ENCODE results near the gene UFD1.

Gene UFD1

DNA sequence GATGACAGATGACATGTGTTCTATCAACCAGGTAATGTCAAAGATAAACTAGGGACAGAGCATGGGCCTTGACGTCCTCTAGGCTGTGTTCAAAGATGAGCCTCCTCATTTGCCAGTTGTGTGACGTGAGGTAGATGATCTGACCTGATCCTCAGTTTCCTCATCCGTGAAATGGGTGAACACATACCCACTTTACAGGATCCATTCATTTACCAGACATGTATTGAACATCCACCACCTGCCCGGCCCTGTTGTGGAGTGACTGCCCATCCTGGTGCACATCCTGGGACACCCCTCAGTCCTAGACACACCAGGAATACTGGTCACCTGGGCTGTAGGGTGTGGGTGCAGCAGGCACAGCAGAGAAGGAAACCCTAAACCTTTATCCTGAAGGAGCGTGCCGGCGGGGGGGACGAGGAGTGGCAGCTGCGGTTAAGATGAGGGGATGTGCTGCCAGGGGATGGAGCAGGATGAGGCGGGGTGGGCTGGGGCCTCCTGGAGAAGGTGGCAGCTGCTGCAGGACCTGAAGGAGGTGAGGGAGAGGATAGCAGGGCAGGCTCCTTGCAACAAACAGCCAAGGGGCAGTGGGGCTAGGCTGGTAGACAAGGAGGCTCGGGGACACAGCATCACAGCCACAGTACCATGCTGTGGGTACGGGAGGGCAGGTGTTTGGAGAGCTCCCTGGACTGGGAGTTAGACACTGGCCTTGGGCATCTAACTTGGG, 36.8 kb upstream of the UFD1 start:
- no peak for DNase-seq

DNA sequence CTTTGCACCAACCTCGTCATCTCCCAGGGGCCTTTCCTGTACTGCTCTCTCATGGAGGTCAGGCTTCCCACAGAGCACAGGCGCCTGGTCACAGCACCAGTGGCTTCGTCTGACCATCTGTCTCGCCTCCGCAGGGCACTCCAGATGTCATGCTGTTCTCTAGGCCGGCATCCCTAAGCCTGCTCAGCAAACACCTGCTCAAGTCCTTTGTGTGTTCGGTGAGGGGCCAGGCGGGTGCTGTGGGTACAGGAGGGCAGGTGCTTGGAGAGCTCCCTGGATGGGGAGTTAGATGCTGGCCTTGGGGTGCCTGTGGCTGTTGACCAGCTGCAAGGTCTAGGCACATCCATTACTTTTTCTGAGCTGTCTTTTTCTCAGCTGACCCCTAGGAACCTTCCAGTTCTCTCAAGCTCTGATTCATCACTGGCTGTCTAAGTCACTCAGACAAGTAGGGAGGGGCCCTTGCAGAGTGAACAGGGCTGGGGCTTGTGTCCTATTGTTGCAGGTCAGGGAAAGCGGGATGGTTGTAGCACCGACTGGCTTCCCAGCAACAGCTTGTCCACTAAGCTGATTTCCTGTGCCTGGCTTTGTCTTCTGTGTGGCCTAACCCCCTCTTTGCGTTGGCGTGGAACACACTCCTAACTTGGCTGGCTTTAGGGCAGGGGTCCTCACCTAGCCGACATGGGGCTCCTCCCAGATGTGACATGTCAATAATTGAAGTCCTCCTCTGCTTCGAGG, 36.0 kb upstream of the UFD1 start:
- peak; percentile 1 for DNase-seq

DNA sequence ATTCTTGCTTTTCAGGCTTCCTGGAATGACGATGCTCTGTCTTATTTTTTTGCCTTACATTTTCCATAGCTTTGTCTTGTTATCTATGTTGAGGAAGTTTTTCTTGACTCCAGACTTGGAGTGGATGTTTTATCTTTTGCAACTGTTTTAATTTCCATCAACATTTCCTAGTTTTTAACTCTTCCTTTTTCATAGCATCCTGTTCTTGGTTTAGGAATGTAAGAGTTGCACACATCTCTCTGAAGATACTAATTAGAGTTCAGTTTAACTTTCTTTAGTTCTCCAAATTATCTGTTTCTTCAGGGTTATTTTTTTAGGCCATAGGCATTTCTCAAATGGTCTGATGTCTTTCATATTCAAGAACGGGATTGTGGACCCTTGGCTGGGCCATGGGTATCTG, 34.8 kb upstream of the UFD1 start:
- DNase-seq, result no peak

DNA sequence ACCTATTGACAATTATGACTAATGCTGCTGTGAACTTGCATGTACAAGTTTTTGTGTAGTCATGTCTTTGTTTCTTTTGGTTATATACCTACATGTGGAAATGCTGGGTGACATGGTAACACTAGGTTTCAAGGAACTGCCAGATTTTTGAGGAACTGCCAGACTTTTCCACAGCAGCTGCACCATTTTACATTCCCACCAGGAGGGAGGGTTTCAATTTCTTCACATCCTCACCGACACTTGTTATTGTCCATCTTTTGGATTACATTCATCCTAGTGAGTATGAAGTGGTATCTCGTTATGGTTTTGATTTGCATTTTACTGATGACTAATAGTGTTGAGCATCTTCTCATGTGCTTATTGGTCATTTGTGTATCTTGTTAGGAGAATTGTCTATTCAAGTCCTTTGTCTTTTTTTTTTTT, 31.9 kb upstream of the UFD1 start:
- no peak for DNase-seq

DNA sequence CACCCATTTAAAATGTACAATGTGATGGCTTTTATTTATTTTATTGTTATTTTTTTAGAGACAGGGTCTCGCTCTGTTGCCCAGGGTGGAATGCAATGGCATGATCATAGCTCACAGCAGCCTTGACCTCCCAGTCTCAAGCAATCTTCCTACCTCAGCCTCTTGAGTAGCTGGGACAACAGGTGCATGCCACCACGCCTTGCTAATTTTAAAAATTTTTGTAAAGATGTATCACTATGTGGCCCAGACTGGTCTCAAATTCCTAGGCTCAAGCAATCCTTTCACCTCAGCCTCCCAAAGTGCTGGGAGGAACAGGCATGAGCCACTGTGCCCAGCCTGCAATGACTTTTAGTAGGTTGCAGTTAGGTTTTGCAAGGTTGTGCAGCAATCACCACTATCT, 30.9 kb upstream of the UFD1 start:
- no peak for DNase-seq

DNA sequence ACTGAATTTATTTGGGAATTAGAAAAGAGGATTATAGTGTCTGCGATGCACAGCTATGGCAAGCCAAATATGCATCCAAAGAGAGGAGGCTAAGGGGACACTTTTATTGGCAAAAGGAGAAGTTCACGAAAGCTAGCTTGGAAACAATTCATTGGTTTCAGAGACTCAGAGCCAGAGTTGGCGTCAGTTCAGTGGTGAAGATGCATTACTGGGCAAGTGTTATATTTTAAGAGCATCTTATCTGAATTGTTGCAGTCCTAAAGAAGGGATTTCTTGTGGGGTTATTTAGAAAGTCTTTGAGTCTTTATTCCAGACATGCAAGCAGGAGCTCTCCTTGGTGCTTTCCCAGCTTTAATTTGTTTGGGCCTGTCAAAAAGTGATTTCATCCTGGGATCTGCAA, 30.2 kb upstream of the UFD1 start:
- DNase-seq, result no peak

DNA sequence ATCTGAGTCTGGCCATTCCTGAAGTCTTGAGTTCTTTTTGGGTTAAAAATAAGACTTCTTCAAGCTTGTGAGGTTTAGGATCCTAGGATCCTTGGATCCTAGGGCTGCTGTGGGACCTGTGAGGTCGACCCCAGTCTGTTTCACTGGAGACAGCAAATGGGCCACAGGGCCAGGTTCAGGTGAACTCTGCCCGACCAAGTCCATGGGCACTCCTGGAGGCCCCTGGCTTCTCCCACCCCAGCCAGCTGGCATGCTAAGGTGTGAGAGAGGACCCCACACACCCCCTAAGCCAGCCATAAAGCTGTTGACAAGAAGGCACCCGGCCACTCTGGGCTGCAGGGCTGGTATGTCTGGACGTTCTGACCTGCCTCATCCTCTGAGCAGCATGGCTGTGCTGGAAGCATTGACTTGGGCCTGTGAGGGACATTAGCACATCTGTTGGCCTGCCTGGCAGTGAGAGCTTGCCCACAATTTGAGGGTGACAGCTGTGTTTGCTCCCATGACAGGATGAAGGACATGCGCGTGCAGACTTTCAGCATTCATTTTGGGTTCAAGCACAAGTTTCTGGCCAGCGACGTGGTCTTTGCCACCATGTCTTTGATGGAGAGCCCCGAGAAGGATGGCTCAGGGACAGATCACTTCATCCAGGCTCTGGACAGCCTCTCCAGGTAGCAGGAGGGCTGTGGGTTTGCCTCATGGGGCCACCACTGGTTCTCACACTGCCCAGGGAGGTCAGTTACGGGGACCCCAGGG, 29.2 kb upstream of the UFD1 start:
- no peak for DNase-seq

DNA sequence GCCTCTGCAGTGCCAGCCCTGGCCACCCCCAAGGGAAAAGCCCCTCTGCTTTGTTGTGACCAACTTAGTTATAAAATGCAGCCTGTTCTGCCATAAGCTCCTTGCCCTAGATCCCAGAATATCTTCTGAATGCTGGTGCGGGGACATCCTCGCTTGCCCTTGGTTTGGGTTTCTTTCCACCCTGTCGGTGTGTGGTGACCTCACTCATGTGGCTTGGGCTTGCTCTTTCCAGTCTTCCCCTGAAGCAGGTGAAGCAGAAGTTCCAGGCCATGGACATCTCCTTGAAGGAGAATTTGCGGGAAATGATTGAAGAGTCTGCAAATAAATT, 28.5 kb upstream of the UFD1 start:
- DNase-seq, result no peak

DNA sequence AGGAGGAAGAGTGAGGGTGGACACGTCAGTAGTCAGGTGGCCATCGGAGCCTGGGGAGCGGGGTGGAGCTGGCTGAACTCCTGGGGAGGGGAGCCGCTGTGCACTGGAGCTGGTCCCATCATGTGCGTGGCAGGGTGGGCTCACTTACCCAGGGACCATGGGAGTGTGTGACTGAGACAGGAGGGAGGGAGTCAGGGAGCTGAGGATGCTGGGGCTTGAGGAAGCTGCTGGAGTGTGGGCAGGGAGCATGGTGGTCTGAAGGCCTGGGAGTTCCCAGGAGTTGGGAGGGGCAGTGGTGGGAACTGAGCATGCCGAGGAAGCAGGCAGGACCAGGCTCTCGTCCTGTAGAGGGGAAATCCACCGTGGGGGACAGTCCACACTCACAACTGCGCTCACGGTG, 27.2 kb upstream of the UFD1 start:
- no peak for DNase-seq

DNA sequence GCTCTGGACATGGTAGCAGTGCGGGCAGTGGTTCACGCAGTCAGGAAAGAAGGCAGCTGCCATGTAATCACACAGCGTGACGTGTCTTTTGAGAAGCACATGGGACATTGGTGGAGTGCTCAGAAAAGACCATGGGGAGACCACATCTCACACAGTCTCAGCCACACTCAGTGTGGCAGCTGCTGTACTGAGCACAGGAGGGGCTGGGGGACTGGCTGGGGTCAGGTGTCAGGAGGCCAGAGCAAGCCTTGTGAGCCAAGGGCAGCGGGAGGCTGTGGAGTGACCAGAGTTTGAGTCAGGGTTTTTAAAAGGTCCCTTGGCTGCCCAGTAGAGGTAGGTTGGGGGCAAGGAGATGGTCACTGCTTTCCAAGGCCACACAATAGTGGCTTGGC, 26.7 kb upstream of the UFD1 start:
- no peak for DNase-seq

DNA sequence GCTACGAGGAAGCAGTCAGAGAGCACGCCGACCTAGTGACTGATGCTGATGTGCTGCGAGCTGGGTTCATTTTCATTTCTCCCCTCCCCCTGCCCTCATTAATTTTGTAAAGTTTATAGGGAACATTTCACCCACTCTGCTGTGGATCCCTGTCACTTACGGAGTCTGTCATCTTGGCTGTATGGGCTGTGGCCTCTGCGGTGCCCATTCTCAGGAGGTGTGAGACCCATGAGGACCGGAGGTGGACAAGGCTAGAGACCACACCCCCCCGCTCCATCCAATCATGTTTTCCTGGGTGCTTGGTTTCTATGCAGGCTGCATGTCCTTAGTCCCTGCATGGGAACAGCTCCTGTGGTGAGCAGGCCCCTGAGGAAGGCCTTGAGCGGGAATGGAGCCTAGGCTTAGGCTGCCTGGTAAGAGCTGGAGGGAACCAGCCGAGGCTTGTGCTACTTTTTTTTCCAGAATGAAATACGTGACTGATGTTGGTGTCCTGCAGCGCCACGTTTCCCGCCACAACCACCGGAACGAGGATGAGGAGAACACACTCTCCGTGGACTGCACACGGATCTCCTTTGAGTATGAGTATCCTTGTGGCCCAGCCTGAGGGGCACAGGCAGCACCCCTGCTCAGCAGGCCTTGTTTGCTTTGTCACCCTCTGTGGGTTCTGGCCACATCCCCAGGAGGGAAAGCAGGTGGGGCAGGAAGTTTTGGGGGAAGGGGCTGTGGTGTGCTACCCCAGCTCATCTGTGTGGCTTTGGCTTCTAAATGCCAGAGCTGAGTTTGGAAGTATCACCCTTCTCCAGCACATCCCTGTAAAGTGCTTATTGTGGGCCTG, 26.1 kb upstream of the UFD1 start:
- no peak for DNase-seq

DNA sequence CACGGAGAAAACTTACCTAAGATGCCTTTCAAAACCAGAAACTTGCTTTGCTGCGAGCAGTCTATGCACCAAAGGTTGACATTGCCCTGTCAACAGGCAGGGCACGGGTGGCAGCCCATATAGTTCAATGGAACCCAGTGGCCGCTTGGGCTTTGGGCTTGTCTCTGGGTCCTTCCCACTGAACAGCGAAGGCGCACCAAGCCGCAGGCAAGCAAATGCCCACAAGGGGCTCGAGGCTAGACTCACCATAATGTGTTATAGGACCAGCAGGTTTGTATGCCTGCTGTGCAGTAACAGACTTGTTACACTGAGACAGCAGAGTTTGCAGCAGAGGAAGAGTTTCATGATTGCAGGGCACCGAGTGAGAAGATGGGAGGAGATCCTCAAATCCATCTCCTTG, 24.9 kb upstream of the UFD1 start:
- no peak for DNase-seq

DNA sequence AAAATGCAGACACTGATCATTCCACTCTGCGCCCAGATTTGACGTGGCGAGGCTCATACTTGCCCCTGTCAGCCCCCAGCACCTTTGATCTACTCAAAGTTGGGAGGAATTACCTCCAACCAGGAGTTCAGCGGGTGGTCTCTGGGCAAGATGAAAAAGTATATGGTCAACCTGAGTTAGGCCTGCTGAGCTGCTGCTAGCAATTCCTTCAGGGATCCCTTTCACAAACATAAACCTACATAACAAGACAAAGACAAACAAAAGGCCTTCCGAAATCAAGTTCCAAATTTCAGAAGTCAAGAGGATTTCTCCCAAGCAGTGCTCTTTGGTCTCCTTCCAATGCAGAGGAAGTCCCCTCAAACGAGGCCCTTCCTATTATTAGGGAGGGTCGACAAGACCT, 24.4 kb upstream of the UFD1 start:
- DNase-seq, result no peak

DNA sequence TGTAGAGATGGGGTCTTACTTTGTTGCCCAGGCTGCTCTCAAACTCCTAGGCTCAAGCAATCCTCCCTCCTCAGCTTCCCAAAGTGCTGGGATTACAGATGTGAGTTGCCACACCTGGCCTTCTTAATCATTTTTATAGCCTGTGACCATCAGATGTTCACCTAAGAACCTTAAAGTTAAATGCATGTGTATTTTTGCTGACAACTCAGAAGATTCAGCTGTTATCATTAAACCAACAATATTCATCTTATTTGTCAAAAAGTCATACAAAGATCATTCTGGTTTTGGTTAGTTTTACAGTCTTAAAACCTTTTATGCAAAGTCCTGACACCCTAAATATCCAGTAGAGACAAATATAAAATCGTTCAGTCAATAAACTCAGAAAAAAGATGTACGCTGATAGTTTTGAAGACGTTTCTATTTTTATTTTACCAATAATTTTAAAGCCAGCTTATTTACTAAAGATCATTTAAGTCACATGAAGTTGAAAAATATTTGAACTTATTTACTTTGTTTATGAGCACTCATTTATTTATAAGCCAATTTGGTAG, 23.0 kb upstream of the UFD1 start:
- DNase-seq, result no peak

DNA sequence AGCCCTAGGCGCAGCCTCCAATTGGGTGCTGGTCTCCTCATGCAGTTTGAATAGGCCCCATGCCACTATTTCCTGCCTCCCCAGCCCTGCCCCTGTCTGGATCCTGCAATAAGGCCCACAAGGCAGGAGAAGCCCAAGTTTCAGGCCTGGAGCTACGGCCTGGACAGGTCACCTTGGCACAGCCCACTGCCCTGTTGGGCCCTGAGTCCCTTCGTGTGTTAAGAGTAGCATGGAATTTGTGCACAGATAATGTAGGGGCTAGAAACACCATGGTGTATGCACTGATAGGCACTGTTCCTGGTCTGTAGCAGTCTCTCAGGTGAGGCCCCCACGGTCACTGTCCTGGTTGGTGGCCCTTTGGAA, 20.9 kb upstream of the UFD1 start:
- no peak for DNase-seq

DNA sequence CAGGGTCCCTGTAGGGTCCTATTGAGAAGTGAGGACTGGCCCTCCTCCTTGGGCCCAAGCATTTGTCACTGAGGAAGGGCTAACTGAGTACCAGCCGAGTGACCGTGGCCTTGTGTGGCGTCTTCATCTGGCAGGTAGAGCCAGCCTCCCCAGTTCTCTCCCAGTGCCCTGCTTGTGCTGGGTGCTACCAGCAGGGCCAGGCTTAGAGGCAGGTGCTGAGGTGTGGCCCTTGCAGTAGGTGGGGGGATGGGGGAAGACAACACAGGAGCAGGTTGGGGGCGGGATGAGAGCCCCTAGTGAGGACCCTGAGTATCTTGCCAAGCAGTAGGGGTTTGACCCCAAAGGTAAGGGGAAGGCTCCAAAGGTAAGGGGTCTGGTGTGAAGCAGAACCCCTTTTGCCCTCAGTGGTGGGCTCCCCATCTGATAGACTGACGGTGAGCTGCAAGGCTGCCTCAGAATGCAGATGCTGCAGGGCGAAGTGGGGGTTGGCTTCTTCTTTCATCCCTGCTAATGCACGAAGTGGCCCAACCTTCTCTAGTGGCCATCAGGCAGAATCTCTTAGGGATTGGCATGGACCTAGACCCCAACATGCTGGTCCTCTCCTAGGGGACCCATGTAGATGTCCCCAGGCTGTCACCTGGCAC, 20.4 kb upstream of the UFD1 start:
- no peak for DNase-seq

DNA sequence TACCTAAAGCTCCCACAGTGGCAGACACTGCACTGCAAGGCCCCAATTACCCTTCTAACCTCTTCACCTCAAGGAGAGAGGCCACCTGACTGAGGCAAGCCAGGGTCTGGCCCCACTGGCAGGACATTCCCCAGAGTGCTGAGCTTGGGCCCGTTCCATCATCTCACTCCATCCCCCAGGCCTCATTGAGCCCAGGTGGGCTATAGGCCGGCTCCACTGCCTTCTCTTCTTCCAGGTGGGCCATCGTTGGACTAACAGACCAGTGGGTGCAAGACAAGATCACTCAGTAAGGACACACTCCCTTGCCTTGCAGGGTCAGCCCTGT, 19.8 kb upstream of the UFD1 start:
- DNase-seq, result no peak

DNA sequence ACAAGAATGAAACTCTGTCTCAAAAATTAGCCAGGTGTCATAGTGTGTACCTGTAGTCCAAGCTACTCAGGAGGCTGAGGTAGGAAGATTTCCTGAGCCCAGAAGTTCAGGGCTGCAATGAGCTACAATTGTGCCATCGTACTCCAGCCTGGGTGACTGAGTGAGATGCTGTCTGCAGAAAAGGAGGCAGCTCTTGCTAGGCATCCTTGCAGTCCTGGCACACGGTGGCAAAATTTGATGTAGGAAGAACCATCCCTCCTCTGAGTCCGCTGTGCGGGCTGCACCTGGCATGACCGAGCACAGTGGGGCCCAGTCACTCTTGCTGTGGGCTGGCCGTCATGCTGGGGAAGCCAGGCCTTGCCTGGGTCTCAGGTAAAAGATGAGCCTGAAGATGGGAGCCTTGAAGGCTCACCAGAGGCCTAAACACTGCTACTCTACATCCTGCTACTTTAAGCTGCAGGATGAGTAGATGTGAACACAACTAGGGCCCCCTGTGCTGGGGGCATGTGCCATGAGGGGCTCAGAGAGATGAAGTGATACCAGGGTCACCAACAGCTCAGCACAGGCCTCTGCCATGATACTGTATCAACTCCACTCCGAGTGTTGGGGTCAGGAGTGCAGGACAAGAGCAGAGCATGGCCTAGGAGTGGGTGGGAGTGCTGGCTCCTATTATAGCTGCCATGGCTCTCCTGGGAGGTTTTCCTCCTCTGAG, 19.3 kb upstream of the UFD1 start:
- DNase-seq, result no peak

DNA sequence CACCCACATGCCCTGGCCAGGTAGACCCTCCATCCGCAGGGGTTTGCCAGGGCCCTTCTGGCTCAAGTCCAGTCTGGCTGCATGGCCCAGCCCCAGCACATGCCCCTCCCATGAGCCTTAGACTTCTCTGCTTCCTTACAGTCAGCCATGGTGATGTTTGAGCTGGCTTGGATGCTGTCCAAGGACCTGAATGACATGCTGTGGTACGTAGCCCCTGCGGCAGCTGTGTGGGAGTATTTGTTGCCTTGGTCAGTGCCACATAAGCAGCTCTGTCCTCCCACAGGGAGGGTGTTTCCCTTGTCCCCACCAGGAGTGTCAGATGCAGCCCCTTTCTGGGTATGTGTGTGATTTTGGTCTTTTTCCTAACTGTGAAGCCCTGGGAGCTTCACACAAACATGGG, 18.3 kb upstream of the UFD1 start:
- DNase-seq, result no peak

DNA sequence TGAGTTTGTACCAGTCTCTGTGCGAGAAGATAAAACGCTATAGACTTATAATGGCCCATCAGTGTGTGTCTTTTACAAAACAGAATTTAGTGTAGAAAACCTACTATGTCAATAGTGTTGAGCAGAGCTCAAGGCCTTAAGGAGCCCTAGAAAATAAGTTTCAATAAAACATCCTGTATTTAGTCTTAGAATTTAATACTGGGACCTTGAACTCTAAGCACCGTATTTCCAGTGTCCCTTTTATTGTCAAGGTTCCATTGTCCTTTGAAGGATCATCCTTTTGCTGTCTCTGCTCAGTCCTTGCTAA, 17.3 kb upstream of the UFD1 start:
- DNase-seq, result no peak

DNA sequence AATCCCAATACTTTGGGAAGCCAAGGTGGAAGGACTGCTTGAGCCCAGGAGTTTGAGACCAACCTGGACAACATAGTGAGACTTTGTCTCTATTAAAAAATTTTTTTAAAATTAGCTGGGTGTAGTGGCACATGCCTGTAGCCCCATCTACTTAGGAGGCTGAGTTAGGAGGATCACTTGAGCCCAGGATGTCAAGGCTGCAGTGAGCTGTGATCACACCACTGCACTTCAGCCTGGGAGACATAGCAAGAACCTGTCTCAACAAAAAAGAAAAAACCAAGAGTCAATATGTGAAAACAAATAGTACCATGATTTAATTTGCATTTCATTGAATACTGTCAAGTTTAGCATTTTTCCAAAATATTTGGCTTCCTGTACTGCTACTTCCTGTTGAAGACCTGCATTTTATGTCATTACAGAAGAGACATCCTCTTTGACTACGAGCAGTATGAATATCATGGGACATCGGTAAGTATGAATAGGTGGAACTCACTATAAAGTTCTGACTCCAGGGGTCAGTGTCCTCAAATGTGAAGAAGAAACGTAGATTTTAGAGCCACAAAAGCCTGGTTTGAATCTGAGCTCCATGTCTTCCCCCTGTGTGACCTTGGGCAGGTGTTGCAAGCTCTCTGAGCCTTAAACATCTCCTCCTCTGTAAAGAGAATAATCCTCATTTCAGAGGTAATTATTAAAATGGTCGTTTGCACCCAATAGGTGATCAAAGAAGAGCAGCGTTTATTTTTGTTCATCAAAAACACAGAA, 16.8 kb upstream of the UFD1 start:
- DNase-seq, result peak; percentile 18
